HG03565 (cell line): Measurements from ENCODE around the gene HSPB8.
"Not testable (repeated sequence)": the region's sequence is repeated elsewhere in the genome, so short reads cannot be mapped to it uniquely, and the experiment has no call there.

ENCODE experiments used
- ATAC-seq: cut with Tn5 transposase; IDR thresholded peaks from one replicate; pipeline ENCODE4 v1.9.1; 2021; ENCODE audit warnings: mild to moderate bottlenecking, moderate library complexity; ENCODE audit not compliant: unreplicated experiment

Gene HSPB8

GRCh38 chr12:119204671-119205285 is 26.0 kb downstream of the HSPB8 start:
- ATAC-seq: no peak

DNA sequence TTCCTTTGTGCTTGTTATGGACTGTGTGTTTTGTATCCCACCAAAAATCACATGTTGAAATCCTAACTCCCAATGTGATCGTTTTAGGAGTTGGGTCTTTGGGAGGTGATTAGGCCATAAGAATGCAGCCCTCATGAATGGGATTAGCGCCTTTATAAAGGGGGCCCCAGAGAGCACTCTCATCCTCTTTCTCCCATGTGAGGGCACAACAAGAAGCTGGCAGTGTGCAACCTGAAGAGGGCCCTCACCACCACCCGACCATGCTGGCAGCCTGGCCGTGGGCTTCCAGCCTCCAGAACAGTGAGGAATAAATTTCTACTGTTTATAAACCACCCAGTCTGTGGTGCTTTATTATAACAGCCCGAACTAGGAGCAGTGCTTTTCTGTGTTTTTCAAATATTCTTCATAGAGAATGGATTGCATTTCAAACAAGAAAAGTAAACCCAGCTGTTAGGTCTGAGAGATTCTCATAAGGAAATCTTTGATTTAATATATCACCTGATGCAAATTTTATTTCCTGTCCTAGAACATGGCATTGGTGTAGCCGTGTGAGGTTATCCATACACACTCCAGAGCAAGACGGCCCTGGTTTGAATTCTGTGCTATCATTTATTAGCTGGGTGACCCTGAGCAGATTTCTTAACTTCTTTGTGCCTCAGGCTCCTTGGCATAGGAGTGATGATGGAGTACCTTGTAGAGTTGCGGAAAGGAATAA is 27.8 kb downstream of the HSPB8 start:
- no peak for ATAC-seq

- ATAC-seq: no peak
Measured at GRCh38 chr12:119207063-119207560, 28.4 kb downstream of the HSPB8 start.

GRCh38 chr12:119208626-119209061 is 29.9 kb downstream of the HSPB8 start:
- no peak for ATAC-seq

GRCh38 chr12:119211884-119212283 is 33.2 kb downstream of the HSPB8 start:
- ATAC-seq: no peak

DNA sequence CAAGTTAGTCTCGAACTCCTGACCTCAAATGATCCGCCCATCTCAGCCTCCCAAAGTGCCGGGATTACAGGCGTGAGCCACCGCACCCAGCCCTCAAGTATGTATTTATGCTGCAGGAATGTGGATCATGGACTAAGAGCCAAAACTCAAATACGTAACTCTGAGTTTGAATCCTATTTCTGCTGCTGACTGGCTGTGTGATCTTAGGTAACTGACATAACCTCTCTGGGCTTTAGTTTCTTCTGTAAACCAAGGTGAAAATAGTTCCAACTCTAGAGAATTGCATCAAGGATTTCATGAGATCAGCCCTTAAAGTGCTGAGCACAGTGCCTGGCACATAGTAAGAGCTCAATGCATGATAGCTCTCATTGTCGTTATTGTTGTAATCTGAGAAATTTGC is 37.4 kb downstream of the HSPB8 start:
- ATAC-seq: no peak

GRCh38 chr12:119218875-119219274 is 40.1 kb downstream of the HSPB8 start:
- not testable (repeated sequence) for ATAC-seq

GRCh38 chr12:119222222-119222951 is 43.7 kb downstream of the HSPB8 start:
- no peak for ATAC-seq

- no peak for ATAC-seq
Measured at GRCh38 chr12:119225454-119225853, 46.7 kb downstream of the HSPB8 start.

DNA sequence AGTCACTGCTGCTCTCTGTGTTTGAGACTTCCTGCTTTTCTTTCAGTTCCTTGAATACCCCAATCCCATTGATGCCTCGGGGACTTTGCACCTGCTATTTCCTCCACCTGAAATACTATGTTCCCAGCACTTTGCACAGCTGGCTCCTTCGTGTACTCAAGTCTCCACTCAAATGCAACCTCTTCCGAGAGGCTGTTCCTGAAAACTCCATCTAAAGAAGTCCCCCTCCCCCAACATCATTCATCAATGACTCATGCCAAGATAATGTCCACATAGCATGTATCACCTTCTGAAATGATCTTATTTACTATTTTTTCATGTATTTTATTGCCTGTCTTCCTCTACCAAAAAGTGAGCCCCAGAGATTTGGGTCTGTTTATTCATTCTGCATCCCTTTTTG is 48.6 kb downstream of the HSPB8 start:
- ATAC-seq: no peak

DNA sequence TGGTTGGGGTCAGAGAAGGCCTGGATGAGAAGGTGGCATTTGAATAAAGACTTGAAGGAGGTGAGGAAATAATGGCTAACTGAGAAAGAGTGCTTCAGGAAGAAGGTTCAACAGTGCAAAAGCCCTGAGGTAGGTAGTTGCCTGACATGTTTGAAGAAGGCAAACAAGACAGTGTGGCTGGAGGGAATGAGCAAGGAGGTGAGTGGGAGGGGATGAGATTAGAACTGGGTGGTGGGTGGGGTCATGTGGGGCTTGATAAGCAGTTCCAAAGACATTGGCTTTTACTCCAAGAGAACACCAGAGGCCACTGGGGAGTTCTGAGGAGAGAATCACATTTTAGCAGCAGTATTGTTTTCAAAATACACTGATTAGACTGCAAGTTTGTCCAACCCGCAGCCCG is 50.5 kb downstream of the HSPB8 start:
- ATAC-seq: no peak

DNA sequence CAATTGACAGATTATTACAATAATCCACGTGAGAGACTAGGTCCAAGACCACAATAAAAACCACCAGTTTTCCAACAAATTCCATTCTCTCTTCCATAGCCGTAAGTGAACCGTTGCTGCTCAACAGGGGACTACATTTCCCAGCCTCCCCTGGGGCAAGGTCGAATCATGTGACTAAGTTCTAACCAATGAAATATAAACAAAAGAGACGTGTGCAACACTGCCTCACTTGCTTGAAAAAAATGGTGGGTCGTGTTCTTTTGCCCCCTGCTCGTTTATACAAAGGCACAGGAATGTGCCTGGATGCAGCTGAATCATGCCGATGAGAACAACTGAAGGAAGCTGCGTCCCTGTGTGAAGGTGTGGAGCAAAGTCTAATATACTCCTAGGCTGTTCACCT is 51.1 kb downstream of the HSPB8 start:
- no peak for ATAC-seq

DNA sequence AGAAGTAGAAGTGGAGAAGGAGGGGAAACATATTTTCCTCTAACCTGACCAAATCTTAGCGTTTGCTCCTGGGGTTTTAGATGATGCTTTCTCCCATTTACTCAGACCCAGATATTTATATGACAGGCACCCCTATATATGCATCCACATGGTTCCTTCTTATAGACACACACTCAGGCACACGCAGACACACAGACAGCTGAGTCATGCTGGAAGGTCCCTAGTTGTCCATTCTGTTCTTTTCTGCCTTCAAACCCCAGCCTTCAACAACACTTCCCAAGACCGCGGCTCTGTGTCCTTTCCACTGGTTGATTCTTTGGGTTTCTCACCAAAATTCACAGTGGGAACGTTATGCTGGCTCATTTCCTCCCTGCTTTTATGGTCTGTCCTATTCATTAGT is 52.1 kb downstream of the HSPB8 start:
- no peak for ATAC-seq

- no peak for ATAC-seq
Measured at GRCh38 chr12:119231774-119232173, 53.0 kb downstream of the HSPB8 start.

DNA sequence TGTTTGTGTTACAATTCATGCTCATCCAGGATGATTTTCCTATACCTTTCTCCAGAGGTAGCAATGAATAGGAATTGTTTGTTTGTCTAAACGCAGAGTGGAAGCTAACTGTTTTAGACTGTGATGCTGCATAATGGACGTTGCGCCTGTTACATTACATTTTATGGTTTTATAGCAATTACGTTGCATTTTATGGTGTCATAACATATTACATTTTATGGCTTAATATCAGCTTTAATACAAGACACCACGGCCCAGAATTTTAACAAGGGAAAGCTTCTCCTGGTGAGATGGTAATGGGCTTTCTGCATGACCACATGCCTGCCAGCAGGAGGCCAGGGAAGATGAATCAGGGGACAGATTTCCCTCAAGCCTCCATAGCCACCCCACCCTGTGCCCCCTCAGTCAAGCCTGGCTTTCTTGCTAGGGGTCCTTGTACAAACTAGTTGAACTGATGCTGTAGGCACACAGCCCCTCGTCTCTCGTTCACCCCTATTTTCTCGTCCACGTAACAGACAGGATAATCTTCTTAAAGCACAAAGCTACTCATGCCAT is 56.5 kb downstream of the HSPB8 start:
- ATAC-seq: no peak

- no peak for ATAC-seq
Measured at GRCh38 chr12:119236372-119236771, 57.6 kb downstream of the HSPB8 start.

- no peak for ATAC-seq
Measured at GRCh38 chr12:119239040-119239439, 60.3 kb downstream of the HSPB8 start.

GRCh38 chr12:119241049-119241448 is 62.3 kb downstream of the HSPB8 start:
- ATAC-seq: no peak

- no peak for ATAC-seq
Measured at GRCh38 chr12:119241580-119242169, 62.9 kb downstream of the HSPB8 start.
